Measurements from ENCODE around the gene RETREG2. TPM values are rescaled to one million over a fixed set of nuclear protein-coding genes. Genes with fewer than 3 reads are reported as not detected.

RETREG2 gene
- total and polyA plus RNA-seq, 2 of the 8 experiments (the other 6 are each of a cell fraction or from before 2014, with no cell fraction given) = 51.3 to 67.4 TPM

DNA sequence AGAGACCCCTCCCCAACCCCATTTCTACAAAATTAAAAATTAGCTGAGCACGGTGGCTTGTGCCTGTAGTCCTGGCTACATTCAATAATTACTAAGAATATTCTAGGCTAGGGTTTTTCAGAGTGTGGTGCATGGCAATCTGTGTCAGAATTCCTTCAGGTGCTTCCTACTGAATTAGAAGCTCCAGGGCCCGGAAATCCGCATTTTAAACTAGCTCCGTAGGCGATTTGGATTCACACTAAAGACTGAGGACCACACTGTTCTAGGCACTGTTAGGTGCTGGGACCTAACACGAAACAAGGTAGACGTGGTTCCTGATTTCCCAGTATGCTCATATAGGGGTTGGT, 27.9 kb downstream of the RETREG2 start (continued):
- TF ChIP-seq RFX5 (IDR thresholded peaks at IDR 0.05; ENCODE audit: borderline replicate concordance, low read depth, low read length) = no peak
- no peak for TF ChIP-seq HDAC2 (IDR thresholded peaks at IDR 0.05; ENCODE audit: borderline replicate concordance in 1 of 2, low read depth in 2 of 2, low read length in 2 of 2)
- no peak for TF ChIP-seq MAFK (IDR thresholded peaks at IDR 0.05; ENCODE audit: low read depth, low read length)
- no peak for TF ChIP-seq NRF1 (IDR thresholded peaks at IDR 0.05; ENCODE audit: low read depth, low read length)
- no peak for TF ChIP-seq KDM5A (IDR thresholded peaks at IDR 0.05; ENCODE audit: low read length)
- TF ChIP-seq SIN3A (conservative IDR thresholded peaks at IDR 0.05 in 1 of 2, IDR thresholded peaks at IDR 0.05 in 1 of 2; ENCODE audit: low read depth in 1 of 2, low read length in 2 of 2) = no peak
- no peak for TF ChIP-seq TEAD4 (IDR thresholded peaks at IDR 0.05; ENCODE audit: low read depth, low read length)

All from H1 (cell line).